Urinary bladder (tissue), 2 donors: ENCODE results near the gene PSTPIP1. TPM values are rescaled to one million over a fixed set of nuclear protein-coding genes. Genes with fewer than 3 reads are reported as not detected.

Experiments
- polyA plus RNA-seq: library from polyadenylated mRNA; stranded (reverse); fragments of 200-250 nt; gene quantifications from one replicate; pipeline ENCODE4 v1.2.3, GENCODE V29; 2013
- small RNA-seq: library from RNA; depleted of rRNA; stranded (forward); fragments of <200 nt; gene quantifications from one replicate; pipeline ENCODE3, GENCODE V24; 2014
- total RNA-seq: library from RNA; depleted of rRNA; stranded (reverse); fragments of >200 nt; gene quantifications from one replicate; pipeline ENCODE4 v1.2.3, GENCODE V29; 2014
- donor health status: healthy.

The PSTPIP1 gene
- total and polyA plus RNA-seq, 2 donors: 1.2 to 4.5 TPM

Small RNAs within 50 kb of the gene (small RNA-seq; reads per million reads assigned to genes)
- not detected for gene RN7SL278P

Other genes starting within 250 kb of the PSTPIP1 start
- gene SCAPER, start 89.8 kb upstream of the PSTPIP1 start, total RNA-seq: 38.3 TPM
- gene SCAPER, start 89.8 kb upstream of the PSTPIP1 start, polyA plus RNA-seq: 15.1 TPM
- gene RCN2, start 63.4 kb upstream of the PSTPIP1 start, total RNA-seq: 108 TPM
- gene RCN2, start 63.4 kb upstream of the PSTPIP1 start, polyA plus RNA-seq: 42.9 TPM
- 192 TPM for gene TSPAN3, start 76.0 kb downstream of the PSTPIP1 start, total RNA-seq
- 160 TPM for gene TSPAN3, start 76.0 kb downstream of the PSTPIP1 start, polyA plus RNA-seq